HepG2 (cell line): Measurements from ENCODE around the gene AAMP. TPM values are rescaled to one million over a fixed set of nuclear protein-coding genes. Genes with fewer than 3 reads are reported as not detected.

Experiments used
- ARHGAP35 ChIP-seq: sonication (generic); formaldehyde crosslinking; IDR thresholded peaks from 2 replicates; pipeline ENCODE4 v1.9.0; 2022; ENCODE audit warnings: mild to moderate bottlenecking, inconsistent platforms, moderate library complexity, missing genetic modification reagents, borderline replicate concordance
- ARNTL ChIP-seq: sonication (generic); formaldehyde crosslinking; IDR thresholded peaks from 2 replicates; pipeline ENCODE4 v1.4.0; 2020; ENCODE audit warnings: mild to moderate bottlenecking, missing genetic modification reagents
- GLI4 ChIP-seq: sonication (generic); formaldehyde crosslinking; IDR thresholded peaks from 2 replicates; pipeline ENCODE4 v1.5.1; 2020; ENCODE audit warnings: missing genetic modification reagents, mild to moderate bottlenecking, moderate library complexity, borderline replicate concordance
- KMT2B ChIP-seq: IDR thresholded peaks from 2 replicates; pipeline ENCODE4 v1.6.1; 2016; ENCODE audit warnings: missing genetic modification reagents, missing compliant biosample characterization
- PRMT3 ChIP-seq: sonication (generic); formaldehyde crosslinking; IDR thresholded peaks from 2 replicates; pipeline ENCODE4 v1.8.1; 2022; ENCODE audit warnings: low read depth, mild to moderate bottlenecking, moderate library complexity, missing genetic modification reagents, borderline replicate concordance
- SIN3B ChIP-seq: fragments of 150-350 bp; IDR thresholded peaks from 2 replicates; pipeline ENCODE4 v1.6.1; 2014; ENCODE audit warnings: low read length
- SMYD3 ChIP-seq: sonication (generic); formaldehyde crosslinking; IDR thresholded peaks from 2 replicates; pipeline ENCODE4 v1.8.1; 2023; ENCODE audit warnings: mild to moderate bottlenecking, missing genetic modification reagents
- ZC3H4 ChIP-seq: sonication (generic); formaldehyde crosslinking; IDR thresholded peaks from 2 replicates; pipeline ENCODE4 v1.4.0; 2020; ENCODE audit warnings: missing genetic modification reagents, borderline replicate concordance
- ZNF142 ChIP-seq: sonication (generic); formaldehyde crosslinking; IDR thresholded peaks from 2 replicates; pipeline ENCODE4 v1.4.0; 2020; ENCODE audit warnings: missing genetic modification reagents
- ZNF251 ChIP-seq: sonication (generic); formaldehyde crosslinking; IDR thresholded peaks from 2 replicates; pipeline ENCODE4 v1.9.0; 2021; ENCODE audit warnings: mild to moderate bottlenecking, missing genetic modification reagents
- ZNF318 ChIP-seq: sonication (generic); formaldehyde crosslinking; IDR thresholded peaks from 2 replicates; pipeline ENCODE4 v1.4.0; 2020; ENCODE audit warnings: mild to moderate bottlenecking, missing genetic modification reagents
- ZNF800 ChIP-seq: sonication (generic); formaldehyde crosslinking; IDR thresholded peaks from 2 replicates; pipeline ENCODE4 v1.4.0; 2020; ENCODE audit warnings: missing genetic modification reagents
- polyA plus RNA-seq, 8 experiments: library from polyadenylated mRNA; depleted of rRNA in 3 of 8; stranded (reverse) in 7 of 8; unstranded in 1 of 8; fragments of >200 nt; fragmentation: Illumina TruSeq in 4 of 8; extraction: Trizol in 4 of 8; gene quantifications; 2 replicates each; pipeline versions ENCODE4 v1.2.1 to v1.2.3, GENCODE V29; 2011 to 2016; ENCODE audit warnings: low read depth in 4 of 8, missing spikeins in 1 of 8, mixed read lengths in 1 of 8; ENCODE audit not compliant: insufficient read depth in 1 of 8
- total RNA-seq, 5 experiments: library from RNA; depleted of rRNA; stranded (reverse); fragments of >200 nt; fragmentation: Illumina TruSeq; extraction: Trizol; gene quantifications; 2 replicates each; pipeline ENCODE4 v1.2.3, GENCODE V29; 2016; ENCODE audit warnings: low read depth in 1 of 5

AAMP gene
- total and polyA plus RNA-seq, 2 of the 13 experiments (the other 11 are each of a cell fraction or from before 2014, with no cell fraction given) = 110 to 186 TPM

GRCh38 chr2:218216674-218217359, 53.1 kb downstream of the AAMP start, which contains the start of gene ARPC2 (continued):
- TF ChIP-seq ZNF800 (CRISPR knock-in tag) = 0 out of 2 replicates have a peak, but pooled peaks have one; percentile 56
- peak; percentile 91 for TF ChIP-seq KMT2B (CRISPR knock-in tag)
- peak; percentile 60; the same call in 1 of the 2 replicates for TF ChIP-seq ARNTL (CRISPR knock-in tag)
- no peak for TF ChIP-seq PRMT3 (CRISPR knock-in tag)
- TF ChIP-seq ARHGAP35 (CRISPR knock-in tag) = 0 out of 2 replicates have a peak, but pooled peaks have one; percentile 75
- TF ChIP-seq ZNF142 (CRISPR knock-in tag) = no peak
- 0 out of 2 replicates have a peak, but pooled peaks have one; percentile 23 for TF ChIP-seq ZNF251
- TF ChIP-seq GLI4 = no peak
- no peak for TF ChIP-seq SMYD3 (CRISPR knock-in tag)
- TF ChIP-seq ZNF318 = peak; percentile 41; the same call in 1 of the 2 replicates
- TF ChIP-seq SIN3B = 0 out of 2 replicates have a peak, but pooled peaks have one; percentile 17
- no peak for TF ChIP-seq ZC3H4
